ENCODE data around the gene NPY4R2. TPM values are rescaled to one million over a fixed set of nuclear protein-coding genes. Genes with fewer than 3 reads are reported as not detected.
"Not testable (repeated sequence)": the region's sequence is repeated elsewhere in the genome, so short reads cannot be mapped to it uniquely, and the experiment has no call there.

The NPY4R2 gene
- total and polyA plus RNA-seq, 4 experiments from 2014 or later, result not detected

GRCh38 chr10:47959677-47960076 lies 41.2 kb downstream of the NPY4R2 start:
- H3K36me3 ChIP-seq (ENCODE audit: insufficient read depth, low read length); H3K4me3 Mint-ChIP-seq; H3K36me3 Mint-ChIP-seq; DNase-seq; H3K27ac Mint-ChIP-seq; H3K27me3 Mint-ChIP-seq; H3K27me3 ChIP-seq (ENCODE audit: insufficient read depth, low read length); H3K4me1 ChIP-seq (ENCODE audit: insufficient read depth, low read length); H3K27ac ChIP-seq (ENCODE audit: low read depth, low read length); H3K4me1 Mint-ChIP-seq; H3K4me3 ChIP-seq (ENCODE audit: low read length in 2 of 2); H3K9me3 Mint-ChIP-seq; CTCF ChIA-PET (ENCODE audit: partially characterized antibody); POLR2A ChIA-PET (ENCODE audit: partially characterized antibody); intact Hi-C loops (cut with micrococcal nuclease); H3K9me3 ChIP-seq (ENCODE audit: control insufficient read depth in 1 of 2, low read length in 2 of 2): not testable (repeated sequence)

DNA sequence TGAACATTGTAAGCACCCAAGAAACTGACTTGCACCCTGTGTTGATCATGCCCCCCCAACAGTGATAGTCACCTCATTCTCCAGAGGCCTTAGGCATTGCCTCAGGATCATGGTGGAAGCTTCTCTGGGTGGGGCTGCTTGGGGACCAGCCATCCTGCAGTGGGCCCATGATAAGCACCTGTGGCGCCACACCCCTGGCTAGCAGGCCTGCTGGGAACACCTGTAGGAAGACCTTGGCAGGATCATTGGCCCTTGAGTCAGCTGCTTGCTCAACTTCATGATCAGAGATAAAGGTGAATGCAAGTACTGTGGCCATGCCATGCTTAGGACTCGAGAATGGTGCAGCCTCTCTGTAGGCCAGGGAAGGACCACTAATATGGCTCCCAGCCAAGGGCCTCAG lies 42.2 kb downstream of the NPY4R2 start:
- H3K4me1 ChIP-seq (ENCODE audit: insufficient read depth, low read length); H3K36me3 ChIP-seq (ENCODE audit: insufficient read depth, low read length); H3K27me3 ChIP-seq (ENCODE audit: insufficient read depth, low read length); H3K36me3 Mint-ChIP-seq; H3K9me3 Mint-ChIP-seq; H3K4me3 Mint-ChIP-seq; intact Hi-C loops (cut with micrococcal nuclease); DNase-seq; H3K9me3 ChIP-seq (ENCODE audit: control insufficient read depth in 1 of 2, low read length in 2 of 2); H3K27me3 Mint-ChIP-seq; H3K4me3 ChIP-seq (ENCODE audit: low read length in 2 of 2); H3K4me1 Mint-ChIP-seq; H3K27ac ChIP-seq (ENCODE audit: low read depth, low read length); H3K27ac Mint-ChIP-seq; CTCF ChIA-PET (ENCODE audit: partially characterized antibody); POLR2A ChIA-PET (ENCODE audit: partially characterized antibody): not testable (repeated sequence)

DNA sequence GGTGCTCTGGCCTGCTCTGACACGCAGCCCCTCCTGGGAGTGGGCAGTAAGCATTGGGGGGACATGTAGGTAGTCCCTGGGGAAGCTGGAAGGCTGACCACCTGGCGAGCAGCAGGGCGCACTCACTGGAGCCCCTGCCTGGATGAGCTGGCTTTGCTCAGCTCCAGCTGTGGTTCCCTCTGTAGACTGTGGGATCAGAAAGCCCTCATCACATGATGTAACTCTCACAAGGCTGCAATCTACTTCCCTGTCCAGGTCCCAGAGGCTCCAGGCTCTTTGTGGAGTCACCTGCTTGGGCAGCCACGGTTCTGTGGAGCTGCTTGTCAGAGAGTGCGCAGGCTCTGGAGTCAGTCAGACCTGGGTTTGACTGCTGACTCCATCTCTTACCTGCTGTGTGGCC lies 44.3 kb downstream of the NPY4R2 start:
- H3K9me3 ChIP-seq (ENCODE audit: control insufficient read depth in 1 of 2, low read length in 2 of 2); H3K4me3 Mint-ChIP-seq; H3K27ac ChIP-seq (ENCODE audit: low read depth, low read length); POLR2A ChIA-PET (ENCODE audit: partially characterized antibody); H3K27me3 Mint-ChIP-seq; DNase-seq; H3K27ac Mint-ChIP-seq; H3K9me3 Mint-ChIP-seq; H3K4me1 Mint-ChIP-seq; CTCF ChIA-PET (ENCODE audit: partially characterized antibody); H3K36me3 ChIP-seq (ENCODE audit: insufficient read depth, low read length); H3K36me3 Mint-ChIP-seq; H3K4me1 ChIP-seq (ENCODE audit: insufficient read depth, low read length); intact Hi-C loops (cut with micrococcal nuclease); H3K27me3 ChIP-seq (ENCODE audit: insufficient read depth, low read length); H3K4me3 ChIP-seq (ENCODE audit: low read length in 2 of 2): not testable (repeated sequence)

DNA sequence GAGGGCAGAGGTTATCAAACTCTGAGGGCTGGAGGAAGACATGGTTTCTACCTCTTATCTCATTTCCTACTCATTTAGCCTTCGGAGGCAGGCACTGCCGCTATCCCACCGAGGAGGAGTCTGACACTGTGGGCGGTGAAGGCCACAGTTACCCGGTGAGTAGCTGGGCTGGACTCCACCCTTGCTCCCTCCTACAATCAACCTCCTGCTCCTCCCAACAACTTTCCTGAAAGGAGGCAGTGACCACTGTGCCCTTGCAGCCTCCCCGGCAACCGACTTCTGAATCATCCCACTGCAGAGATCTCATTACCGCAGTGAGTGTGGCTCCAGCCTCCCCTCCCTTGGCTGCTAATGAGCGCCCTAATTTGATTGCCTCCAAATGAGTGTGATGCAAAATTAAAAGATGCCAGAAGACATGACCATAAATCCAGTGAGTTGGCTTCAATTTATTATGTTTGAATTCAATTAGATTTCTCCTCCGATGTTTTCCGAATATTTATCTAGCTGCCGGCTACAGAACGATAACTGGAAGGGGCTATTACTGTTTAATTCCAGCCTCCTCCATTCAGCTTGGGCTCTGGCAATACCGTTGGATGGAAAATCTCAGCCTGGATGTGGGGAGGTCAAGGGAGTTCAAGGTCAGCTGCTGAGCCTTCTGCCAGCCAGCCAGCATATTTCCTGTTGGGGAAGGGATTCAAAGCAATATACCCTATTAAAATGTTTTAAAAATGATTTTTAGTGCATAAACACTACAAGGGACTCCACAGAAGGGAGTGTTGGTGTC lies 46.0 kb downstream of the NPY4R2 start:
- H3K27me3 ChIP-seq (ENCODE audit: insufficient read depth, low read length); CTCF ChIA-PET (ENCODE audit: partially characterized antibody); H3K27ac Mint-ChIP-seq; intact Hi-C loops (cut with micrococcal nuclease); H3K4me1 ChIP-seq (ENCODE audit: insufficient read depth, low read length); H3K36me3 Mint-ChIP-seq; H3K4me3 ChIP-seq (ENCODE audit: low read length in 2 of 2); H3K36me3 ChIP-seq (ENCODE audit: insufficient read depth, low read length); DNase-seq; POLR2A ChIA-PET (ENCODE audit: partially characterized antibody); H3K9me3 ChIP-seq (ENCODE audit: control insufficient read depth in 1 of 2, low read length in 2 of 2); H3K4me1 Mint-ChIP-seq; H3K27me3 Mint-ChIP-seq; H3K9me3 Mint-ChIP-seq; H3K4me3 Mint-ChIP-seq; H3K27ac ChIP-seq (ENCODE audit: low read depth, low read length): not testable (repeated sequence)

- H3K36me3 Mint-ChIP-seq; DNase-seq; intact Hi-C loops (cut with micrococcal nuclease); H3K4me3 Mint-ChIP-seq; H3K27ac Mint-ChIP-seq; H3K4me3 ChIP-seq (ENCODE audit: low read length in 2 of 2); H3K4me1 ChIP-seq (ENCODE audit: insufficient read depth, low read length); POLR2A ChIA-PET (ENCODE audit: partially characterized antibody); H3K4me1 Mint-ChIP-seq; CTCF ChIA-PET (ENCODE audit: partially characterized antibody); H3K9me3 ChIP-seq (ENCODE audit: control insufficient read depth in 1 of 2, low read length in 2 of 2); H3K36me3 ChIP-seq (ENCODE audit: insufficient read depth, low read length); H3K27ac ChIP-seq (ENCODE audit: low read depth, low read length); H3K27me3 ChIP-seq (ENCODE audit: insufficient read depth, low read length); H3K9me3 Mint-ChIP-seq; H3K27me3 Mint-ChIP-seq: not testable (repeated sequence)
Observed at GRCh38 chr10:47968988-47969387, 50.5 kb downstream of the NPY4R2 start.

DNA sequence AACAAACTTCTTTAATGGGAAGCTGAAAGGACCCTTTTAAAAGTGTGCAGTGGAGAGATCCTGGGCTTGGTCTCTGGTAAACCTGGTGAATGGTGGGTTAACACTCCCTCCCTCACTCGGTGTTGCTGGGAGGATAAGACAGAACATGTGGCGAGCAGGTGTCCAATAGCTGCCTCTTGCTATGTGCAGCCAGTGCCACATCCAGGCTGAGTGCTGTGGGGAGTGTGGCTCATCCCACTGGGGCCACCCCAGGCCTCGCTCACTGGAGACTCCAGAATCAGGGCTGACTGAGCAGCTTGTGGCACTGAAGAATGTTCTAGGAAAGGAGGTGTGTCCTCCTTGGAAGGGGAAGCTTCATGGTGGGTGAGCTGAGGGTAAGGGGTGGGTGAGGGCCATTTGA lies 51.6 kb downstream of the NPY4R2 start:
- H3K27ac ChIP-seq (ENCODE audit: low read depth, low read length); H3K4me3 ChIP-seq (ENCODE audit: low read length in 2 of 2); H3K4me1 ChIP-seq (ENCODE audit: insufficient read depth, low read length); CTCF ChIA-PET (ENCODE audit: partially characterized antibody); H3K9me3 Mint-ChIP-seq; H3K27me3 ChIP-seq (ENCODE audit: insufficient read depth, low read length); H3K36me3 ChIP-seq (ENCODE audit: insufficient read depth, low read length); H3K9me3 ChIP-seq (ENCODE audit: control insufficient read depth in 1 of 2, low read length in 2 of 2); H3K4me3 Mint-ChIP-seq; H3K36me3 Mint-ChIP-seq; POLR2A ChIA-PET (ENCODE audit: partially characterized antibody); H3K27ac Mint-ChIP-seq; H3K27me3 Mint-ChIP-seq; DNase-seq; H3K4me1 Mint-ChIP-seq; intact Hi-C loops (cut with micrococcal nuclease): not testable (repeated sequence)

- H3K27me3 Mint-ChIP-seq; H3K9me3 Mint-ChIP-seq; H3K27me3 ChIP-seq (ENCODE audit: insufficient read depth, low read length); POLR2A ChIA-PET (ENCODE audit: partially characterized antibody); H3K4me3 Mint-ChIP-seq; DNase-seq; H3K4me1 ChIP-seq (ENCODE audit: insufficient read depth, low read length); H3K4me1 Mint-ChIP-seq; H3K36me3 ChIP-seq (ENCODE audit: insufficient read depth, low read length); H3K27ac Mint-ChIP-seq; intact Hi-C loops (cut with micrococcal nuclease); H3K27ac ChIP-seq (ENCODE audit: low read depth, low read length); CTCF ChIA-PET (ENCODE audit: partially characterized antibody); H3K4me3 ChIP-seq (ENCODE audit: low read length in 2 of 2); H3K9me3 ChIP-seq (ENCODE audit: control insufficient read depth in 1 of 2, low read length in 2 of 2); H3K36me3 Mint-ChIP-seq: not testable (repeated sequence)
Observed at GRCh38 chr10:47971598-47971997, 53.1 kb downstream of the NPY4R2 start.

DNA sequence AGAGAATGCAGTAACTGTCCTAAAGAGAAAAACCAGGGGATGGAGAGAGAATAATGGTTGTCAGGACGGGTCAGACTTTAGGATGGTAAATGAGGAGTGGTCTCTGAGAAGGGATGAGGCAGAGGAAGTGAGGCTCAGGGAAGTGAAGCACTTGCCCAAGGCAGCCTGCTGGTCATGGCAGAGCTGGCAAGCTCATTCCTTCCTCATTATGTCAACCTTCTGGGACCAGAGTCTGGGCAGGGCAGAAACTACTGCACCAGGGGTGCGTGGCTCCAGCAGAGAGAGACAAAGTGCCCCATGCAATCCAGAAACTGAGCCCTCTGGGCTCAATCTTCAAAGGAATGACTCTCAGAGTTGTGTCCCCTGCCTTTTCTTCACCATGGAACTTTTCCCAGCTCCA lies 53.6 kb downstream of the NPY4R2 start:
- POLR2A ChIA-PET (ENCODE audit: partially characterized antibody); H3K9me3 Mint-ChIP-seq; H3K4me1 Mint-ChIP-seq; H3K4me1 ChIP-seq (ENCODE audit: insufficient read depth, low read length); H3K36me3 ChIP-seq (ENCODE audit: insufficient read depth, low read length); H3K27me3 Mint-ChIP-seq; H3K27ac Mint-ChIP-seq; intact Hi-C loops (cut with micrococcal nuclease); CTCF ChIA-PET (ENCODE audit: partially characterized antibody); H3K27ac ChIP-seq (ENCODE audit: low read depth, low read length); H3K27me3 ChIP-seq (ENCODE audit: insufficient read depth, low read length); H3K9me3 ChIP-seq (ENCODE audit: control insufficient read depth in 1 of 2, low read length in 2 of 2); H3K36me3 Mint-ChIP-seq; H3K4me3 Mint-ChIP-seq; H3K4me3 ChIP-seq (ENCODE audit: low read length in 2 of 2); DNase-seq: not testable (repeated sequence)

Data from CD4-positive, alpha-beta memory T cell (primary cell).